ENCODE data around the gene CEP112.

Gene CEP112

GRCh38 chr17:65586899-65587298 is 605.0 kb downstream of the CEP112 start:
- no peak for FAIRE-seq

Measured in TTC549 (cell line).